ENCODE results near the gene SRPK1.

SRPK1 gene

GRCh38 chr6:35794536-35795452, 126.1 kb downstream of the SRPK1 start:
- FAIRE-seq: no peak
- TF ChIP-seq CTCF (IDR thresholded peaks at IDR 0.05; ENCODE audit: insufficient read depth, missing control alignments): no peak
- no peak for DNase-seq (ENCODE audit: insufficient read length, low spot score)

DNA sequence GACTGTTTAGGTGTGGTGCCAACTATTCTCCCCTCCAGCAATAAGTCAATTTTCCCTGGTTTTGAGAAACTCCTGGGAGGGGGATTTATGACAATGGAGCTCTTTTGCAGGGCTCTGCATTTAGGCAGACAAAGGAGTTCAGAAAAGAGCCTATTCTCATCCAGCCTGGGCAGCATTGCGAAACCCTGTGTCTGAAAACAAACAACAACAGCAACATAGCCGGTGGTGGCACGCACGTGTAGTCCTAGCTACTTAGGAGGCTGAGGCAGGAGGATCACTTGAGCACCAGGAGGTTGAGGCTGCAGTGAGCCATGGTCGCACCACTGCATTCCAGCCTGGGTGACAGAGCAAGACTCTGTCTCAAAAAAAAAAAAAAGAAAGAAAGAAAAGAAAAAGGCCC, 130.2 kb downstream of the SRPK1 start:
- TF ChIP-seq CTCF (IDR thresholded peaks at IDR 0.05; ENCODE audit: insufficient read depth, missing control alignments): no peak
- no peak for FAIRE-seq
- no peak for DNase-seq (ENCODE audit: insufficient read length, low spot score)

GRCh38 chr6:35788423-35788982, 132.4 kb downstream of the SRPK1 start:
- TF ChIP-seq CTCF (IDR thresholded peaks at IDR 0.05; ENCODE audit: insufficient read depth, missing control alignments): no peak
- no peak for FAIRE-seq
- DNase-seq (ENCODE audit: insufficient read length, low spot score): no peak

GRCh38 chr6:35787266-35788218, 133.4 kb downstream of the SRPK1 start:
- FAIRE-seq (no peak), DNase-seq (ENCODE audit: insufficient read length, low spot score) (no peak)
- TF ChIP-seq CTCF (IDR thresholded peaks at IDR 0.05; ENCODE audit: insufficient read depth, missing control alignments): no peak

GRCh38 chr6:35786810-35787209, 134.1 kb downstream of the SRPK1 start:
- FAIRE-seq (no peak), DNase-seq (ENCODE audit: insufficient read length, low spot score) (no peak)
- no peak for TF ChIP-seq CTCF (IDR thresholded peaks at IDR 0.05; ENCODE audit: insufficient read depth, missing control alignments)

GRCh38 chr6:35786272-35786671, 134.6 kb downstream of the SRPK1 start:
- no peak for DNase-seq (ENCODE audit: insufficient read length, low spot score)
- no peak for FAIRE-seq
- TF ChIP-seq CTCF (IDR thresholded peaks at IDR 0.05; ENCODE audit: insufficient read depth, missing control alignments): no peak

Data from D721Med (cell line).